ENCODE data around the gene NFIX. TPM values are rescaled to one million over a fixed set of nuclear protein-coding genes. Genes with fewer than 3 reads are reported as not detected.

The NFIX gene
- total and polyA plus RNA-seq, 2 experiments from 2014 or later: 0.06 to 0.14 TPM

- TF ChIP-seq REST (IDR thresholded peaks at IDR 0.05; ENCODE audit: unreplicated experiment): no peak
- TF ChIP-seq NANOG (IDR thresholded peaks at IDR 0.05; ENCODE audit: borderline replicate concordance): no peak
- no peak for TF ChIP-seq ZNF114 (CRISPR knock-in tag; IDR thresholded peaks at IDR 0.05)
Observed at GRCh38 chr19:13031917-13032623, 36.8 kb downstream of the NFIX start (continued).

- peaks cover 70% of the 10 kb centered on the region for H3K27me3 ChIP-seq (ENCODE audit: insufficient read depth)
- no peaks in the 10 kb centered on the region for H3K36me3 ChIP-seq (ENCODE audit: insufficient read depth)
- no peaks in the 10 kb centered on the region for H3K9me2 ChIP-seq (ENCODE audit: insufficient read depth)
- ATAC-seq (no peak), DNase-seq (ENCODE audit: low spot score) (no peak)
- no peaks in the 10 kb centered on the region for H3K36me3 Mint-ChIP-seq (ENCODE audit: low read depth)
- no peak for TF ChIP-seq ZNF462 (CRISPR knock-in tag; IDR thresholded peaks at IDR 0.05)
- TF ChIP-seq NANOG (IDR thresholded peaks at IDR 0.05; ENCODE audit: borderline replicate concordance): no peak
- TF ChIP-seq ZNF331 (CRISPR knock-in tag; IDR thresholded peaks at IDR 0.05; ENCODE audit: low read depth): no peak
- no peak for TF ChIP-seq POLR2AphosphoS5 (IDR thresholded peaks at IDR 0.05; ENCODE audit: low read depth)
- no peak for TF ChIP-seq CTCF (conservative IDR thresholded peaks at IDR 0.05; ENCODE audit: low read depth in 2 of 2)
- TF ChIP-seq REST (IDR thresholded peaks at IDR 0.05; ENCODE audit: unreplicated experiment): no peak
- H2AFZ ChIP-seq: no peak overlapping the region
- H3K4me3 ChIP-seq: no peak overlapping the region
- peaks cover 6% of the 10 kb centered on the region for H3K4me1 Mint-ChIP-seq
- H3K9me3 Mint-ChIP-seq: no peaks in the 10 kb centered on the region
- H3K4me1 ChIP-seq (ENCODE audit: insufficient read depth): peaks cover 8% of the 10 kb centered on the region; the same call in 1 of the 2 replicates
- H3K4me3 Mint-ChIP-seq: no peak overlapping the region
- no peaks in the 10 kb centered on the region; the same call in 1 of the 2 replicates for H4K20me1 ChIP-seq (replicated peaks; ENCODE audit: insufficient read depth)
- no peak overlapping the region for H3K4me2 ChIP-seq
- H3K27ac Mint-ChIP-seq: no peak overlapping the region
- peaks cover 4% of the 10 kb centered on the region; the same call in 1 of the 2 replicates for H3F3A ChIP-seq (replicated peaks; ENCODE audit: low read depth)
- no peaks in the 10 kb centered on the region for H3K79me2 ChIP-seq (replicated peaks; ENCODE audit: insufficient read depth)
- peaks cover 64% of the 10 kb centered on the region for H3K27me3 Mint-ChIP-seq (ENCODE audit: insufficient read depth, low read depth, poor library complexity)
- no peak overlapping the region for H3K27ac ChIP-seq (ENCODE audit: low read depth)
Observed at GRCh38 chr19:13032837-13033236, 37.6 kb downstream of the NFIX start.

All from GM23338 (cell line).